Esophagus (tissue), 2 donors: Measurements from ENCODE around the gene CDK14. TPM values are rescaled to one million over a fixed set of nuclear protein-coding genes. Genes with fewer than 3 reads are reported as not detected.

Experiments
- H3K27ac ChIP-seq, 2 donors: one replicate each; pipeline ENCODE4 v1.5.1; 2013; ENCODE audit warnings: low read depth in 2 of 2, mild to moderate bottlenecking in 2 of 2, inconsistent platforms in 1 of 2, low read length in 1 of 2, moderate library complexity in 1 of 2
- H3K27me3 ChIP-seq, 2 donors: one replicate each; pipeline ENCODE4 v1.6.1; 2013; ENCODE audit warnings: low read length in 2 of 2, control low read depth in 1 of 2, mild to moderate bottlenecking in 1 of 2; ENCODE audit not compliant: insufficient read depth in 2 of 2, control insufficient read depth in 1 of 2
- H3K36me3 ChIP-seq, 2 donors: one replicate each; pipeline ENCODE4 v1.6.1; 2013; ENCODE audit warnings: low read length in 1 of 2; ENCODE audit not compliant: control insufficient read depth in 2 of 2, insufficient read depth in 2 of 2
- H3K4me1 ChIP-seq, 2 donors: one replicate each; pipeline ENCODE4 v1.6.1; 2013; ENCODE audit warnings: low read length in 1 of 2; ENCODE audit not compliant: control insufficient read depth in 2 of 2, insufficient read depth in 2 of 2
- H3K4me3 ChIP-seq, 2 donors: one replicate each; pipeline ENCODE4 v1.5.1; 2013; ENCODE audit warnings: low read length in 2 of 2, mild to moderate bottlenecking in 2 of 2, low read depth in 1 of 2, moderate library complexity in 1 of 2
- H3K9me3 ChIP-seq, 2 donors: one replicate each; pipeline ENCODE4 v1.6.1; 2013; ENCODE audit warnings: mild to moderate bottlenecking in 2 of 2, low read depth in 1 of 2, low read length in 1 of 2, moderate library complexity in 1 of 2; ENCODE audit not compliant: control insufficient read depth in 2 of 2, insufficient read depth in 1 of 2
- WGBS, 2 donors: extraction: QIAGEN DNeasy Blood & Tissue Kit; methylation state at CpG; one replicate each; pipeline ENCODE4 v1.1.7; 2013; 5-methylcytosine and 5-hydroxymethylcytosine counted together
- polyA plus RNA-seq, 2 donors: library from polyadenylated mRNA; stranded (reverse); fragments of 200-250 nt; gene quantifications; one replicate each; pipeline ENCODE4 v1.2.3, GENCODE V29; 2013
- donor health status: healthy with polysubstance abuse.
- donor health status: Bipolar disorder and iron deficiency.

CDK14 gene
- polyA plus RNA-seq, 2 donors = 0.51 to 0.59 TPM

DNA sequence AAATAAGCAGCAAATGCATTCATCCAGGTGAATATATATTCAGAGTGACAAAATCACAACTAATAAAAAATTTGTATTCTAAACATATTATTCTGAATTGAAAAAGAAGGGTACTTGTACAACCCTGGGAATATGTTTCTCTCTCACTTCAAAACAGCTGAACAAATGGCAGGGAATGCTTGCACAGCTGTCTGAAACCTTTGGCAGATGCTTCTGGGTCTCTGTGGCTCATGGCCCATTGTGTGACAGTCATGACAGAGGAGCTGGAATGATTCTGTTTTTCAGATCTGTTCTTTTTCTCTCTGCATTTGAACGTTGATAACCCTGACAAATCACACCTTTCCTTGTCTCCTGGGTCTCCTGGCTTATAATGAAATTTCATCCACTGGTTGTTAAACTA is 392.4 kb downstream of the CDK14 start:
- no peak overlapping the region for H3K4me3 ChIP-seq
- no peaks in the 10 kb centered on the region for H3K4me1 ChIP-seq
- no peaks in the 10 kb centered on the region for H3K9me3 ChIP-seq
- 34 to 43% methylated on average over 1 of the region's 1 CpG for WGBS, 2 donors
- no peaks in the 10 kb centered on the region for H3K36me3 ChIP-seq
- no peaks in the 10 kb centered on the region for H3K27me3 ChIP-seq
- no peak overlapping the region for H3K27ac ChIP-seq

GRCh38 chr7:90988996-90989765 is 393.1 kb downstream of the CDK14 start:
- H3K9me3 ChIP-seq = no peaks in the 10 kb centered on the region
- H3K4me3 ChIP-seq = no peak overlapping the region
- WGBS, 2 donors = 92 to 94% methylated on average over 5 of the region's 5 CpGs
- H3K27ac ChIP-seq = no peak overlapping the region
- no peaks in the 10 kb centered on the region for H3K27me3 ChIP-seq
- no peaks in the 10 kb centered on the region for H3K36me3 ChIP-seq
- no peaks in the 10 kb centered on the region for H3K4me1 ChIP-seq

GRCh38 chr7:90994121-90994520 is 398.0 kb downstream of the CDK14 start:
- Histone ChIP-seq H3K4me3 (no peak overlapping the region), H3K36me3 (no peaks in the 10 kb centered on the region)
- 72 to 74% methylated on average over 2 of the region's 2 CpGs for WGBS, 2 donors

DNA sequence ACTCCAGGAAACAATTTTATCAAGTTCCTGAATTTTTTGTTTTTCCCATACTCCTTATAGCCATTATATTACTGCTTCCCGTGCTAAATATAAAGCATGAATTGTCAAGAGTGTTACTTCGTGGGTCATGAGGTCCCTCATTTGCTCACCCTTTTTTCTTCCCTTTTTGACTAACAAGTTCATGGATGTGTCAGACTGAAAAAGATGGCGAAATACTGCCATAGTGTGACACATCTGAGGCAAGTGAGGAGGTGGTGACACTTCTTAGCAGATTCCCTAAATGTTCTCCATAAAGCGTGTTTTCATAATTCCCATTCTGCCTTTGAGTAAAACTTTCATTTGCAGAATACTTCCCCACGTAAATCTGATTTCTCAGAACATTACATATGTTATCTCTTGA is 398.5 kb downstream of the CDK14 start:
- WGBS, 2 donors = 86 to 88% methylated on average over 5 of the region's 5 CpGs
- H3K27me3 ChIP-seq = no peaks in the 10 kb centered on the region
- H3K4me1 ChIP-seq = no peaks in the 10 kb centered on the region
- H3K27ac ChIP-seq = no peak overlapping the region
- no peaks in the 10 kb centered on the region for H3K9me3 ChIP-seq
- H3K36me3 ChIP-seq = no peaks in the 10 kb centered on the region
- H3K4me3 ChIP-seq = no peak overlapping the region

More at GRCh38 chr7:90994121-90994520, 398.0 kb downstream of the CDK14 start:
- H3K27ac ChIP-seq = no peak overlapping the region
- H3K4me1 ChIP-seq = no peaks in the 10 kb centered on the region
- H3K9me3 ChIP-seq = no peaks in the 10 kb centered on the region
- H3K27me3 ChIP-seq = no peaks in the 10 kb centered on the region

DNA sequence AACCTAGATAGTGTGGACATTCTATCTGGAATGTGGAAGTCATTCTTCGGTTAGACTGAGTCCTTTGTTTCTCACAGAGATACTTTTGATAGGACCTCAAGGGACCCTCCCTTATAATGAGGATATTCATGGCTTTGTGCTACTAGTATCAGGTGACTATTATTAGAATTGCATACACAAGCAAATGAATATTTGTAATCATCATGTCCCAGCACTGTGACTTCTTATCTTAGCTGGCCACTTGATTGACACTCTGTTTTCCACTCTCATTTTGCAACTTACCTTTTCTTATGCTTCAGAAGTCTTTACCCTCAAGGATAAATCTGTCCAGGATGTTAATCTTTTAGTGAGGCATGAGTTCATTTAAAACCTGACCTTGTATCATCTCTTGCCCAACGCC is 399.9 kb downstream of the CDK14 start:
- H3K36me3 ChIP-seq = no peaks in the 10 kb centered on the region

GRCh38 chr7:90999989-91000979 is 404.2 kb downstream of the CDK14 start:
- 72 to 73% methylated on average over 5 of the region's 5 CpGs for WGBS, 2 donors
- Histone ChIP-seq H3K27ac (no peak overlapping the region), H3K27me3 (no peaks in the 10 kb centered on the region), H3K4me1 (no peaks in the 10 kb centered on the region), H3K36me3 (no peaks in the 10 kb centered on the region), H3K4me3 (no peak overlapping the region), H3K9me3 (no peaks in the 10 kb centered on the region)

More for the DNA sequence above, 399.9 kb downstream of the CDK14 start:
- 81 to 85% methylated on average over 2 of the region's 2 CpGs for WGBS, 2 donors
- H3K27ac ChIP-seq = no peak overlapping the region
- no peaks in the 10 kb centered on the region for H3K27me3 ChIP-seq
- H3K9me3 ChIP-seq = no peaks in the 10 kb centered on the region
- H3K4me1 ChIP-seq = no peaks in the 10 kb centered on the region
- no peak overlapping the region for H3K4me3 ChIP-seq

DNA sequence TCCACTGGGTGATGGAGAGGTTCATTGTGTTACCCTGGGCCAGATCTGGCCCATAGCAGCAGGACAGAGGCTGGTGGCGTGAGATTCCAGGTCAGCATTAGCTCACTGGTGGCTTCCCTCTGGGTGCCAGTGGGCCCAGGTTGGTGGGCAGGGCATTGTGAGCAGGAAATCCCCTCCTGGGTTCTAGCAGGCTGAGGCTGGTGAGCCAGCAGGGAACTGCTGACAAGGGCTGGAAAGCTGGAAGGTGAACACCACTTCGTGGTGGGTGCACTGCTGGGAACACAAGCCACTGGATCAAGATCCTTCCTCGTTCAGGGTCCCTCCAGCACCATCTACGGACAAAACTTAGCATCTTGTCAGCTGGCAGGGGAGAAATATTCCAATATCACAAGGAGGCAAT is 408.9 kb downstream of the CDK14 start:
- H3K4me1 ChIP-seq = no peaks in the 10 kb centered on the region
- H3K36me3 ChIP-seq = no peaks in the 10 kb centered on the region
- WGBS, 2 donors = 75 to 80% methylated on average over 4 of the region's 4 CpGs
- no peaks in the 10 kb centered on the region for H3K27me3 ChIP-seq
- no peaks in the 10 kb centered on the region for H3K9me3 ChIP-seq
- no peak overlapping the region for H3K27ac ChIP-seq
- H3K4me3 ChIP-seq = no peak overlapping the region

DNA sequence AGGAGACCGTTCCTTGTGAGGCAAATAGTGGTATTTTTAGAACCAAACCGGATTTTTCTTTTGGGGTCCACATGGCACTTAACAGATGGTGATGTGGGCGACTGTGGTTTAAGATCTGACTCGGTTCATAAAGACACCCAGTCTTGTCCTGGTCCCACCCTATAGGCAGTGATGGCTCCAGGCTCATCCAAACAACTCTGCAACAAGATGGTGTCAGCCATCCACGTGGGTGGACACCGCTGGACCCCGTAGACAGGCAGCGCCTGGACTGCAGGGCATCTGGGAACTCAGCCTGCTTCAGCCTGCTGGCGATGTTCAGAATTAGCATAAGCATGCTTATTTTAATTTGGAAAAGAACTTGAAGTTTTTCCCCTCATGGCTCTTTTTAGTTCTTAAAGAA is 409.7 kb downstream of the CDK14 start:
- Histone ChIP-seq H3K4me3 (no peak overlapping the region), H3K4me1 (no peaks in the 10 kb centered on the region), H3K36me3 (no peaks in the 10 kb centered on the region), H3K27ac (no peak overlapping the region), H3K27me3 (no peaks in the 10 kb centered on the region), H3K9me3 (no peaks in the 10 kb centered on the region)
- WGBS, 2 donors = 86 to 90% methylated on average over 9 of the region's 9 CpGs

- Histone ChIP-seq H3K4me3 (no peak overlapping the region), H3K9me3 (no peaks in the 10 kb centered on the region), H3K27ac (no peak overlapping the region), H3K4me1 (no peaks in the 10 kb centered on the region), H3K27me3 (no peaks in the 10 kb centered on the region), H3K36me3 (no peaks in the 10 kb centered on the region)
- WGBS, 2 donors = 59 to 75% methylated on average over 1 of the region's 1 CpG
These were observed 411.2 kb downstream of the CDK14 start for GRCh38 chr7:91007371-91007770.
